OCI-LY7 (cell line): ENCODE data around the gene CETN2. TPM values are rescaled to one million over a fixed set of nuclear protein-coding genes. Genes with fewer than 3 reads are reported as not detected.

ENCODE experiments used
- BruUV-seq: library from RNA; stranded (reverse); fragments of 400-500 nt; replicated peaks from 2 replicates; lab custom pipeline; 2021; lab: Mats Ljungman, UMichigan
- CTCF ChIA-PET: fragments of 300-600 bp; sonication (Branson Sonifier 250); formaldehyde crosslinking; loops from one replicate; lab custom pipeline; 2022; ENCODE audit warnings: antibody characterized with exemption; ENCODE audit not compliant: unreplicated experiment; lab: Charles Lee
- POLR2A ChIA-PET: fragments of 300-600 bp; sonication (Branson Sonifier 250); formaldehyde crosslinking; loops from one replicate; lab custom pipeline; 2022; ENCODE audit warnings: antibody characterized with exemption; lab: Charles Lee
- DNase-seq: peaks from one replicate; pipeline ENCODE4 v3.0.0-alpha.2; 2015; ENCODE audit warnings: low spot score
- H2AFZ ChIP-seq: fragments of 200-600 bp; sonication (generic), shearing (Covaris generic); 2 replicates; pipeline ENCODE4 v1.6.1; 2014; ENCODE audit warnings: mild to moderate bottlenecking, antibody characterized with exemption, low read length, moderate library complexity
- H3K27ac ChIP-seq: fragments of 200-600 bp; sonication (generic); 2 replicates; pipeline ENCODE4 v1.5.1; 2014; ENCODE audit warnings: mixed run types, low read depth, mild to moderate bottlenecking, moderate library complexity, low read length, inconsistent platforms; ENCODE audit not compliant: poor library complexity, severe bottlenecking
- H3K36me3 ChIP-seq: fragments of 200-600 bp; sonication (generic); 2 replicates; pipeline ENCODE4 v1.6.1; 2014; ENCODE audit warnings: mild to moderate bottlenecking, antibody characterized with exemption, low read length, moderate library complexity, mixed read lengths; ENCODE audit not compliant: insufficient read depth
- H3K4me1 ChIP-seq: fragments of 200-600 bp; sonication (generic); 2 replicates; pipeline ENCODE4 v1.5.1; 2014; ENCODE audit warnings: mild to moderate bottlenecking, low read length; ENCODE audit not compliant: insufficient read depth, poor library complexity, severe bottlenecking
- H3K4me2 ChIP-seq: fragments of 200-600 bp; sonication (generic); 2 replicates; pipeline ENCODE4 v1.6.1; 2014; ENCODE audit warnings: mild to moderate bottlenecking, low read length
- H3K4me3 ChIP-seq: fragments of 200-600 bp; sonication (generic); 2 replicates; pipeline ENCODE4 v1.5.1; 2014; ENCODE audit warnings: mild to moderate bottlenecking, low read depth, low read length; ENCODE audit not compliant: poor library complexity, severe bottlenecking
- H3K79me2 ChIP-seq: fragments of 200-600 bp; sonication (generic); 2 replicates; pipeline ENCODE4 v1.6.1; 2016; ENCODE audit warnings: low read depth, mild to moderate bottlenecking, low read length, moderate library complexity, mixed read lengths; ENCODE audit not compliant: insufficient read depth
- H3K9me2 ChIP-seq: fragments of 200-600 bp; sonication (generic); 2 replicates; pipeline ENCODE4 v1.6.1; 2016; ENCODE audit warnings: mild to moderate bottlenecking, low read length, mixed read lengths; ENCODE audit not compliant: insufficient read depth
- H3K9me3 ChIP-seq: fragments of 200-600 bp; sonication (generic); 2 replicates; pipeline ENCODE4 v1.6.1; 2014; ENCODE audit warnings: mild to moderate bottlenecking, mixed run types, low read length, mixed read lengths
- H4K20me1 ChIP-seq: fragments of 200-600 bp; sonication (generic); 2 replicates; pipeline ENCODE4 v1.6.1; 2014; ENCODE audit warnings: mild to moderate bottlenecking, antibody characterized with exemption, low read length, moderate library complexity, mixed read lengths; ENCODE audit not compliant: insufficient read depth
- CTCF ChIP-seq: fragments of 200-600 bp; sonication (generic); conservative IDR thresholded peaks from 2 replicates; pipeline ENCODE4 v1.5.1; 2014; ENCODE audit warnings: mild to moderate bottlenecking, antibody characterized with exemption, low read length, moderate library complexity, mixed read lengths
- EZH2phosphoT487 ChIP-seq: fragments of 200-600 bp; sonication (generic); IDR thresholded peaks from 2 replicates; pipeline ENCODE4 v1.6.1; 2018; ENCODE audit warnings: low read depth, borderline replicate concordance, mild to moderate bottlenecking, mixed run types, antibody characterized with exemption, low read length, moderate library complexity, mixed read lengths
- intact Hi-C: fragments of 100-400 bp; cut with micrococcal nuclease; formaldehyde crosslinking; loops from one replicate; pipeline ENCODE4 v1.10.0; 2022; ENCODE audit not compliant: unreplicated experiment
- total RNA-seq, 2 experiments: library from RNA; depleted of rRNA in 1 of 2; stranded (reverse); fragments of >200 nt in 1 of 2; shearing (Covaris generic) in 1 of 2; gene quantifications; 2 replicates each; pipeline ENCODE4 v1.2.3, GENCODE V29; 2014 to 2022

Gene CETN2
- total RNA-seq, 2 experiments from 2014 or later, result 9.4 to 15.6 TPM

DNA sequence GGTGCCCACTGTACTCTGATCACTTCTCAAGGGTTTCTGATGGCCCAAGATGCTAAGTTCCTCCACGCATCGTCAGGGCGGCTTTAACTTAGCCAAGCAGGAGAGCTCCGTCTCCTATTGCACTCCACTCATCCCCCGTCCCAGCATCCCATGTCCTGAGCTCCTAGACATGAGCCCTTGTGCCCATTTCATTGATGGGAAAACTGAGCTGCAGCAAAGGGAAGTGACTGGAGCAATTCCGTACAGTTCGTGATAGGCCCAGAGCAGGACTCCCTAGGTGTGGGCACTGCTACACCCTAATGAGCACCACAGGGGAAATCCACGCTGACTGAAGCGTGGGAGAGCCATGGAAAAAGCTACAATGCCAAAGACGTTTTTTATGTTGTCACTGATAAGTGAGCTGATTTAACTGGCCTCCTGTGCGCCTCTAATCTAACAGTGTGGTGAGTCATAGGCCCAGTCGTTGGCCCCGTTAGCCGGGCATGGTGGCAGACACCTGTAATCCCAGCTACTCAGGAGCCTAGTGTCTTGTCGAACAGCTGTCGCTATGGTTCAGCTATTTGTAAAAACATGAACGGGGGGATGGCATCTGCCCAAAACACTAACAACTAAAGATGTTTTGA is 15.2 kb upstream of the CETN2 start:
- H3K4me3 ChIP-seq, result no peak overlapping the region
- no peak for DNase-seq
- H3K27ac ChIP-seq, result no peak overlapping the region
- H3K9me3 ChIP-seq, result no peaks in the 10 kb centered on the region
- no peak overlapping the region for H2AFZ ChIP-seq
- no TSS peak for BruUV-seq
- ChIA-PET POLR2A (interaction anchor here (0.7 kb wide), 1 partner anchor 1443 kb away, joined by 3 read pairs; no protein-coding TSS in a partner anchor), CTCF (no interaction called here)
- no peak overlapping the region for H3K4me2 ChIP-seq
- H3K4me1 ChIP-seq, result no peaks in the 10 kb centered on the region
- H4K20me1 ChIP-seq, result no peaks in the 10 kb centered on the region
- H3K9me2 ChIP-seq, result no peaks in the 10 kb centered on the region
- intact Hi-C loops, result no loop called here
- peaks cover 24% of the 10 kb centered on the region for H3K36me3 ChIP-seq
- no peak for TF ChIP-seq EZH2phosphoT487
- no peak for TF ChIP-seq CTCF
- no peaks in the 10 kb centered on the region; the same call in 1 of the 2 replicates for H3K79me2 ChIP-seq

DNA sequence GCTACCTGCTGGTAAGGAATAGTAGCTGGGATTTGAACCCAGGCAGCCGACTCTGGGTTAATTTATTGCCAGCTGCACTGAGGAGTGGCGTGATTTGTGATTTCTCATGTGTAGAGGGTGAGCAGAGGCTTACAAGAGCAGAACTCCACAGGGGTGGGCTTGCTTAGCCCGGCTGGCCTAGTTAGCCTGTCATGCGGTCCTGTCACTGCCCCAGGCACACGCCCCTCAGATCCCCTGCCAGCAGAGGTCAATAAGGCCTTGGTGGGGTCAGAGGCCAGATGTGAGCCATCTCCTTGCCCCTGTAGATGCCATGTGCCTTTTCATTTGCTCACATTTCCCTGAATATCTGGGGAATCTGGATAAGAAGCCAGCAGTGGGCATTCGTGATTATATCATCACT is 13.7 kb upstream of the CETN2 start:
- H4K20me1 ChIP-seq, result no peaks in the 10 kb centered on the region
- POLR2A ChIA-PET, result interaction anchor here (1.4 kb wide), 1 partner anchor 13 kb away, joined by 3 read pairs; the partner anchor contains the start of genes CETN2 and NSDHL
- no TSS peak for BruUV-seq
- peaks cover 16% of the 10 kb centered on the region; the same call in 1 of the 2 replicates for H3K36me3 ChIP-seq
- no peaks in the 10 kb centered on the region for H3K9me2 ChIP-seq
- CTCF ChIA-PET, result no interaction called here
- TF ChIP-seq CTCF (no peak), EZH2phosphoT487 (no peak)
- no peak overlapping the region for H2AFZ ChIP-seq
- no peak overlapping the region for H3K4me2 ChIP-seq
- intact Hi-C loops, result no loop called here
- no peak overlapping the region for H3K27ac ChIP-seq
- no peak for DNase-seq
- no peak overlapping the region for H3K4me3 ChIP-seq
- H3K4me1 ChIP-seq, result no peaks in the 10 kb centered on the region
- no peaks in the 10 kb centered on the region; the same call in 1 of the 2 replicates for H3K79me2 ChIP-seq
- no peaks in the 10 kb centered on the region for H3K9me3 ChIP-seq

DNA sequence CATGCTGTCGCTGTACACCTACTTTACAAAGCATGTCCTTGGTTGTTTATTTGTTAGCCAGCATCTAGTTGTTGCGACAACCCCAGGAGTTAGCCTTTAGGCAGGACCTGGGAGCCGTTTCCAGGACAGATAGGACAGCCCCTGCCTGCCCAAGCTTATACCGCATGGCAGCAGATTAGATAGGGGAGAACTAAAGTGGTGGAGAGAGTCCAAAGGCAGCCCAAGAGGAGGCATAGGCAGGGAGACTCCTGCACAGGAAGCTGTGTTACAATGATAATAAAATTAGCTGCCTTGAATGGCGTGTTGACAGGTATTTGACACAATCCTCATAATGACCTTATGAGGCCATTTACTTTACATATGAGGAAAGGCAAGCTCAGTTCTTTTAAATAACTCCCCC is 13.3 kb upstream of the CETN2 start:
- H4K20me1 ChIP-seq, result no peaks in the 10 kb centered on the region
- no peaks in the 10 kb centered on the region for H3K9me2 ChIP-seq
- ChIA-PET CTCF (no interaction called here), POLR2A (interaction anchor here (1.4 kb wide), 1 partner anchor 13 kb away, joined by 3 read pairs; the partner anchor contains the start of genes CETN2 and NSDHL)
- no TSS peak for BruUV-seq
- intact Hi-C loops, result no loop called here
- H2AFZ ChIP-seq, result no peak overlapping the region
- DNase-seq, result no peak
- no peak overlapping the region for H3K4me3 ChIP-seq
- H3K4me1 ChIP-seq, result no peaks in the 10 kb centered on the region
- H3K79me2 ChIP-seq, result no peaks in the 10 kb centered on the region; the same call in 1 of the 2 replicates
- H3K36me3 ChIP-seq, result peaks cover 16% of the 10 kb centered on the region; the same call in 1 of the 2 replicates
- H3K9me3 ChIP-seq, result no peaks in the 10 kb centered on the region
- TF ChIP-seq CTCF (no peak), EZH2phosphoT487 (no peak)
- no peak overlapping the region for H3K4me2 ChIP-seq
- no peak overlapping the region for H3K27ac ChIP-seq
